GM04503 (cell line): ENCODE results near the gene P4HB.
A peak's percentile ranks its signal among the peaks of the same experiment; 100 is the strongest.

Source experiments
- DNase-seq: peaks from one replicate; pipeline ENCODE4 v3.0.0-alpha.2; 2012; ENCODE audit warnings: low read depth

The P4HB gene

GRCh38 chr17:81868674-81869220 is 8.4 kb upstream of the P4HB start:
- DNase-seq, result no peak

GRCh38 chr17:81867991-81868673 is 7.8 kb upstream of the P4HB start:
- DNase-seq, result no peak

- DNase-seq, result no peak
Observed at GRCh38 chr17:81867170-81867990, 7.0 kb upstream of the P4HB start.

GRCh38 chr17:81866440-81867169 is 6.3 kb upstream of the P4HB start:
- DNase-seq, result no peak

GRCh38 chr17:81865733-81866439 is 5.6 kb upstream of the P4HB start:
- no peak for DNase-seq

GRCh38 chr17:81865358-81865732 is 5.0 kb upstream of the P4HB start:
- no peak for DNase-seq

- no peak for DNase-seq
Observed at GRCh38 chr17:81863833-81864768, 3.8 kb upstream of the P4HB start.

- no peak for DNase-seq
Observed at GRCh38 chr17:81863123-81863675, 2.9 kb upstream of the P4HB start.

- DNase-seq, result peak; percentile 100
Observed at GRCh38 chr17:81860756-81861568, 627 bp upstream of the P4HB start.

- no peak for DNase-seq
Observed at GRCh38 chr17:81858967-81859905, 1.1 kb downstream of the P4HB start.

GRCh38 chr17:81858170-81858966 is 2.0 kb downstream of the P4HB start:
- no peak for DNase-seq

- DNase-seq, result no peak
Observed at GRCh38 chr17:81854974-81855774, 5.2 kb downstream of the P4HB start.

- no peak for DNase-seq
Observed at GRCh38 chr17:81852237-81852636, 8.1 kb downstream of the P4HB start.

- no peak for DNase-seq
Observed at GRCh38 chr17:81851423-81851822, 8.9 kb downstream of the P4HB start.

GRCh38 chr17:81849457-81849856 is 10.9 kb downstream of the P4HB start:
- no peak for DNase-seq

GRCh38 chr17:81846743-81847689 is 13.3 kb downstream of the P4HB start:
- no peak for DNase-seq
